Measurements from ENCODE around the gene DLG2. TPM values are rescaled to one million over a fixed set of nuclear protein-coding genes. Genes with fewer than 3 reads are reported as not detected.
"Not testable (repeated sequence)": the region's sequence is repeated elsewhere in the genome, so short reads cannot be mapped to it uniquely, and the experiment has no call there.

Gene DLG2
- total RNA-seq, 4 donors from 2014 or later, result 2.9 to 30.2 (median 22.6) TPM

GRCh38 chr11:84853841-84854497 lies 773.2 kb downstream of the DLG2 start:
- no peak for DNase-seq
- TF ChIP-seq CTCF (IDR thresholded peaks at IDR 0.05), result no peak
- TF ChIP-seq POLR2A (IDR thresholded peaks at IDR 0.05), result no peak
- Histone ChIP-seq H3K27ac (no peak overlapping the region), H3K4me3 (no peak overlapping the region), H3K36me3 (no peaks in the 10 kb centered on the region), H3K27me3 (no peaks in the 10 kb centered on the region), H3K9me3 (no peaks in the 10 kb centered on the region), H3K4me1 (no peaks in the 10 kb centered on the region)
- intact Hi-C loops (cut with DNase I; ENCODE audit: low total_unique reads), result no loop called here

GRCh38 chr11:84847842-84848241 lies 779.3 kb downstream of the DLG2 start:
- DNase-seq, result no peak
- H3K9me3 ChIP-seq, result no peaks in the 10 kb centered on the region

DNA sequence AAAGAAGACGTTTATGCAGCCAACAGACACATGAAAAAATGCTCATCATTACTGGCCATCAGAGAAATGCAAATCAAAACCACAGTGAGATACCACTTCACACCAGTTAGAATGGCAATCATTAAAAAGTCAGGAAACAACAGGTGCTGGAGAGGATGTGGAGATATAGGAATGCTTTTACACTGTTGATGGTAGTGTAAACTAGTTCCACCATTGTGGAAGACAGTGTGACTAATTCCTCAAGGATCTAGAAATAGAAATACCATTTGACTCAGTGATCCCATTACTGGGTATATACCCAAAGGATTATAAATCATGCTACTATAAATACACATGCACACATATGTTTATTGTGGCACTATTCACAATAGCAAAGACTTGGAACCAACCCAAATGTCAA lies 786.9 kb downstream of the DLG2 start:
- H3K9me3 ChIP-seq; H3K27ac ChIP-seq; H3K4me1 ChIP-seq; H3K36me3 ChIP-seq; intact Hi-C loops (cut with DNase I; ENCODE audit: low total_unique reads); H3K4me3 ChIP-seq; H3K27me3 ChIP-seq; DNase-seq: not testable (repeated sequence)

More at GRCh38 chr11:84847842-84848241, 779.3 kb downstream of the DLG2 start:
- H3K27ac ChIP-seq, result no peak overlapping the region
- H3K4me3 ChIP-seq, result no peak overlapping the region
- TF ChIP-seq POLR2A (IDR thresholded peaks at IDR 0.05) (no peak), CTCF (IDR thresholded peaks at IDR 0.05) (no peak)
- H3K27me3 ChIP-seq, result no peaks in the 10 kb centered on the region
- no peaks in the 10 kb centered on the region for H3K4me1 ChIP-seq
- intact Hi-C loops (cut with DNase I; ENCODE audit: low total_unique reads), result no loop called here
- H3K36me3 ChIP-seq, result no peaks in the 10 kb centered on the region

DNA sequence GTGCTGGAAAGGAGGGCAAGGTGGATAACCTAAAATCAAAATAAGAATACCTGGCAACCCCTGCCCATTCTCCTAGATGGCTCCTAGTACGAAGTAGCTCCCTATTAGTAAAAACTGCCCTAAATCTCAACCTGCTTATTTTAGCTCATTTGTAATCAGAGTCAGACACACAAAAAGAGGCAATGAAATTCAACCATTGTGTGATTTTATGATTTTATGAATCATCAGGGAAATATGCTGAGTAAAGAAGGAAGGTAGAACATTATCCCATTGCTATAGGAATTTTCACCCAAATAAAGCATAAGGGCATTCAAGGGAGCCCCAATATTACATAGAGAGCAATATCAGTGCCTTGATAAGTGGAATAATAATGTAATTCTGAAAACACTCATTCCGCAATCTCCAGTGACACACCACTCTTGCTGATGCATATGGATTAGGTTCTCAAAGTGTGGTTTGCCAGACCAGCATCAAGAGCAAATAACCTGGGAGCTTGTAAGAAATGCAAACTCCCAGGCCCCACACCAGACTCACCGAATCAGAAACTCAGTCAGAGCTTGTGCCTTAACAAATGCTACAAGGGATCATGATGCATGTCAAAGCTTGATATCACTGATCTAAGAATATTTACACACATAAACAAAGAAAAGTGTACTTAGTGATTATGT lies 789.6 kb downstream of the DLG2 start:
- intact Hi-C loops (cut with DNase I; ENCODE audit: low total_unique reads), result no loop called here
- TF ChIP-seq CTCF (IDR thresholded peaks at IDR 0.05) (no peak), POLR2A (IDR thresholded peaks at IDR 0.05) (no peak)
- DNase-seq, result no peak
- Histone ChIP-seq H3K36me3 (no peaks in the 10 kb centered on the region), H3K27ac (no peak overlapping the region), H3K9me3 (no peaks in the 10 kb centered on the region), H3K4me1 (no peaks in the 10 kb centered on the region), H3K27me3 (no peaks in the 10 kb centered on the region), H3K4me3 (no peak overlapping the region)

- H3K4me1 ChIP-seq, result no peaks in the 10 kb centered on the region
- no peaks in the 10 kb centered on the region for H3K27me3 ChIP-seq
- DNase-seq, result no peak
- no peak overlapping the region for H3K27ac ChIP-seq
- no peaks in the 10 kb centered on the region for H3K9me3 ChIP-seq
- H3K36me3 ChIP-seq, result no peaks in the 10 kb centered on the region
- TF ChIP-seq CTCF (IDR thresholded peaks at IDR 0.05) (no peak), POLR2A (IDR thresholded peaks at IDR 0.05) (no peak)
- H3K4me3 ChIP-seq, result no peak overlapping the region
- intact Hi-C loops (cut with DNase I; ENCODE audit: low total_unique reads), result no loop called here
These were observed 790.8 kb downstream of the DLG2 start for GRCh38 chr11:84836371-84836770.

Data from uterus (tissue), 4 donors.